ENCODE measurements around the gene FAM118A.
A peak's percentile ranks its signal among the peaks of the same experiment; 100 is the strongest.

FAM118A gene

DNA sequence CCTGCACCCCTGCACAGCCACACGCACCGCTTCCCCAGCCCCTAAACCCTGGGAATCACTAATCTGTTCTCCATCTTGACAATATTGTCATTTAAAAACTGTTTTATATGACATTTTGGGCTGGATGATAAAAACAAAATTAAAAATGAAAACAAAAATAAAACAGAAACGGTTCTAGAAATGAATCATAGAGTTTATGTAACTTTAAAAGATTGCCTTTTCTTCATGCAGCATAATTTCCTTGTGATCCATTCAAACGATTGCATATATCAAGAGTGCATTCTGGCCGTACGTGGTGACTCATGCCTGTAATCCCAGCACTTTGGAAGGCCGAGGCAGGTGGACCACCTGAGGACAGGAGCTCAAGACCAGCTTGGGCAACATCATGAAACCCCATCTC, 6.6 kb upstream of the FAM118A start:
- H3K36me3 ChIP-seq (ENCODE audit: control insufficient read depth, insufficient read depth, low read length), result no peaks in the 10 kb centered on the region
- no peaks in the 10 kb centered on the region for H3K9me3 ChIP-seq (ENCODE audit: control insufficient read depth, low read length)
- H3K27me3 ChIP-seq (ENCODE audit: control insufficient read depth, insufficient read depth, low read length), result no peaks in the 10 kb centered on the region
- H3K4me3 ChIP-seq (ENCODE audit: low read length), result no peak overlapping the region
- H3K4me1 ChIP-seq (ENCODE audit: control insufficient read depth, insufficient read depth, low read length), result no peaks in the 10 kb centered on the region
- no peak overlapping the region for H3K9ac ChIP-seq (ENCODE audit: low read length)

- Histone ChIP-seq H3K9me3 (ENCODE audit: control insufficient read depth, low read length) (no peaks in the 10 kb centered on the region), H3K4me1 (ENCODE audit: control insufficient read depth, insufficient read depth, low read length) (peaks cover 9% of the 10 kb centered on the region), H3K27me3 (ENCODE audit: control insufficient read depth, insufficient read depth, low read length) (no peaks in the 10 kb centered on the region), H3K36me3 (ENCODE audit: control insufficient read depth, insufficient read depth, low read length) (no peaks in the 10 kb centered on the region), H3K9ac (ENCODE audit: low read length) (no peak overlapping the region), H3K4me3 (ENCODE audit: low read length) (no peak overlapping the region)
Observed at GRCh38 chr22:45304971-45305370, 4.8 kb upstream of the FAM118A start.

GRCh38 chr22:45305456-45306075, 4.2 kb upstream of the FAM118A start:
- Histone ChIP-seq H3K36me3 (ENCODE audit: control insufficient read depth, insufficient read depth, low read length) (no peaks in the 10 kb centered on the region), H3K4me1 (ENCODE audit: control insufficient read depth, insufficient read depth, low read length) (peaks cover 12% of the 10 kb centered on the region), H3K27me3 (ENCODE audit: control insufficient read depth, insufficient read depth, low read length) (no peaks in the 10 kb centered on the region), H3K4me3 (ENCODE audit: low read length) (no peak overlapping the region), H3K9me3 (ENCODE audit: control insufficient read depth, low read length) (no peaks in the 10 kb centered on the region), H3K9ac (ENCODE audit: low read length) (no peak overlapping the region)

DNA sequence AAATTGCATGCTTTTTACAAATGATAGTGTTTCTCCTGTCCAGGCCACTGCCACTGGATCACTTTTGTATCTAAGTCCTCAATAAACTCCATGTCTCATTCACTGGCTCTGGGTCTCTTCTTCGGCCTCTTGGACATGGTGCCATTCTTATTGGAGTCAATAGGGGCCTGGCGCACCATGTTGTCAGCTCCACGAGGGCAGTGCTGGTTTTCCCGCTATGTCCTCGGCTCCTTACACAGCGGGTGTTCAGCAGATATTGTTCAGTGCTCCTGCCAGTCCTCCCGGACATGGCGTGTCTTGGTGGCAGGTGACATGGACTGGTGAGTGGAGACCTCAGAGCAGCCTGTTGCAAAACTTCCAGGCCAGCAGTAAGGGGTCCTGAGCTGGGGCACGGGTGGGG, 3.6 kb upstream of the FAM118A start:
- Histone ChIP-seq H3K9ac (ENCODE audit: low read length) (no peak overlapping the region), H3K9me3 (ENCODE audit: control insufficient read depth, low read length) (no peaks in the 10 kb centered on the region), H3K36me3 (ENCODE audit: control insufficient read depth, insufficient read depth, low read length) (no peaks in the 10 kb centered on the region), H3K27me3 (ENCODE audit: control insufficient read depth, insufficient read depth, low read length) (no peaks in the 10 kb centered on the region), H3K4me3 (ENCODE audit: low read length) (no peak overlapping the region), H3K4me1 (ENCODE audit: control insufficient read depth, insufficient read depth, low read length) (peaks cover 18% of the 10 kb centered on the region)

DNA sequence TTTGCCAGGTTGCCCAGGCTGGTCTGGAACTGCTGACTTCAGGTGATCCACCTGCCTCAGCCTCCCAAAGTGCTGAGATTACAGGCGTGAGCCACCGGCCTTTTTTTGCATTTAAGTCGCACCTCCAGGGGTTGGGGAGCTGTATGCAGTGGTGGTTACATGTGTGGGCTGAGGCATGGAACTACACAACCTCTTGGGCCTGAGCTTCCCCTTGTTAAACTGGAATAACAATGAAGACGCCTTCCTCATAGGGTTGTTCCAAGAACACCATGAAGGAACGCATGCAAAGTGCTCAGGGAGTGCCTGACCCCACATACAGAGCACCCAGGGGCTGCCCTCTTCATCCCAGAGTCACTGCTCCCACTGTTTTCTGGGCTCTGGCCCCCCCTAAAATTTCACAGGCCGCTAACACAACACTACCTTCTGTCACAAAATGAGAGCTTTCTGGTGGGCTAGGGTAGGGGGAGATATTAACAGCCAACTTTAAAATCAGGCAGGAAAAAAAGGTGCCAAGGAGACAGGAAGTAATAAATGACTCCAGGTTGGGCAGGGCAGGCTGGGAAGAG, 1.3 kb upstream of the FAM118A start:
- Histone ChIP-seq H3K4me3 (ENCODE audit: low read length) (no peak overlapping the region), H3K9ac (ENCODE audit: low read length) (peak overlapping the region; percentile 77), H3K36me3 (ENCODE audit: control insufficient read depth, insufficient read depth, low read length) (no peaks in the 10 kb centered on the region), H3K4me1 (ENCODE audit: control insufficient read depth, insufficient read depth, low read length) (peaks cover 28% of the 10 kb centered on the region), H3K27me3 (ENCODE audit: control insufficient read depth, insufficient read depth, low read length) (no peaks in the 10 kb centered on the region), H3K9me3 (ENCODE audit: control insufficient read depth, low read length) (no peaks in the 10 kb centered on the region)

DNA sequence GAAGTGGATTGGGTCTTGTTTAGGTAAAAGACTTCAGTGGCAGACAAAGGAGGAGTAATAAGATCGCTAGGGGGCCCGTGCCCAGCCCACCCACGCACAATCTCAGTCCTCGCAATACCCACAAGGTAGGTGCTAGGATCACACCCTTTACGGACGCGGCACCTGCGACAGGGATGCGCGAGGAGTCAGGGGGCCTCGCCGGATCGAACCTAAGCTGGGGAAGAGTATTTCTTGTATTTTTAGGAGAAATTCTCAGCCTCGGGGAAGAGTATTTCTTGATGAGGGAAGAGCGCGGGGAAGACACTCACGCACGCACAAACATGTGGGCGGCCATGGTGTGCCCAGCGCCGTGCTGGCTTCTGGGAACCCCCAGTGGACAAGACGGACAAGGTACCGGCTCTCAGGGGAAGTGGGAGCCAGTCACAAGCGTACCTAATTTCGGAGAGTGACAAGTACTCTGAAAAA, 745 bp upstream of the FAM118A start:
- Histone ChIP-seq H3K27me3 (ENCODE audit: control insufficient read depth, insufficient read depth, low read length) (no peaks in the 10 kb centered on the region), H3K9ac (ENCODE audit: low read length) (peak overlapping the region; percentile 77), H3K36me3 (ENCODE audit: control insufficient read depth, insufficient read depth, low read length) (no peaks in the 10 kb centered on the region), H3K4me3 (ENCODE audit: low read length) (peak overlapping the region; percentile 54), H3K4me1 (ENCODE audit: control insufficient read depth, insufficient read depth, low read length) (peaks cover 33% of the 10 kb centered on the region), H3K9me3 (ENCODE audit: control insufficient read depth, low read length) (no peaks in the 10 kb centered on the region)

GRCh38 chr22:45310331-45310976, 720 bp downstream of the FAM118A start:
- Histone ChIP-seq H3K9ac (ENCODE audit: low read length) (peak overlapping the region; percentile 80), H3K9me3 (ENCODE audit: control insufficient read depth, low read length) (no peaks in the 10 kb centered on the region), H3K4me3 (ENCODE audit: low read length) (peak overlapping the region; percentile 51), H3K36me3 (ENCODE audit: control insufficient read depth, insufficient read depth, low read length) (no peaks in the 10 kb centered on the region), H3K27me3 (ENCODE audit: control insufficient read depth, insufficient read depth, low read length) (no peaks in the 10 kb centered on the region), H3K4me1 (ENCODE audit: control insufficient read depth, insufficient read depth, low read length) (peaks cover 46% of the 10 kb centered on the region)

DNA sequence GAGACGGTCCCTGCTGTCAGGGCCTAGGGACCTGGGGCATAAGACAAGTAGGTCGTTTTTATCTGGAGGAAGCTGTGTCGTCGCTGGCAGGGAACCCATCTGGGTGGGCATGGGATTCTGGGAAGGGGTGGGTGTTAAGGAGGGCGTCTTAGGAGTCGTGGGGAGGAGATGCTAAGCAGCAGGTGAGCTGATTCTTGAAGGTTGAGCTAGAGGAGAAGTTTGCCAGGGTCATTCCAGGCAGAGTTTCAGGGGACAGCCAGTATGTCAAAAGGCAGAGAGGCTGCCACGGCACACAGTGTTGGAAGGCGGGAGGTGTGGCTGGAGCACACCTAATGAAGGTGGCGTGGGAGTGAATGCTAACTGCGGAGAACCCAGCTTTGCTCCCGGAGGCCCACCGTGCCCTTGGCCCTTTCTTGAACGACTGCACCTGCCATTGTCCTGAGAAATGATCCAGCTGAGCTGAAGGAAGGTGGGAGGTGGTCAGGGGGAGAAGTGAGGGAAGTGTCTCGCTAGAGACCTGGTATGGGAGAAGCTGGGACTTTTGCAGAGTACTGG, 1.3 kb downstream of the FAM118A start:
- peak overlapping the region; percentile 80 for H3K9ac ChIP-seq (ENCODE audit: low read length)
- H3K36me3 ChIP-seq (ENCODE audit: control insufficient read depth, insufficient read depth, low read length), result no peaks in the 10 kb centered on the region
- H3K27me3 ChIP-seq (ENCODE audit: control insufficient read depth, insufficient read depth, low read length), result no peaks in the 10 kb centered on the region
- peaks cover 46% of the 10 kb centered on the region for H3K4me1 ChIP-seq (ENCODE audit: control insufficient read depth, insufficient read depth, low read length)
- H3K9me3 ChIP-seq (ENCODE audit: control insufficient read depth, low read length), result no peaks in the 10 kb centered on the region
- H3K4me3 ChIP-seq (ENCODE audit: low read length), result peak overlapping the region; percentile 51

DNA sequence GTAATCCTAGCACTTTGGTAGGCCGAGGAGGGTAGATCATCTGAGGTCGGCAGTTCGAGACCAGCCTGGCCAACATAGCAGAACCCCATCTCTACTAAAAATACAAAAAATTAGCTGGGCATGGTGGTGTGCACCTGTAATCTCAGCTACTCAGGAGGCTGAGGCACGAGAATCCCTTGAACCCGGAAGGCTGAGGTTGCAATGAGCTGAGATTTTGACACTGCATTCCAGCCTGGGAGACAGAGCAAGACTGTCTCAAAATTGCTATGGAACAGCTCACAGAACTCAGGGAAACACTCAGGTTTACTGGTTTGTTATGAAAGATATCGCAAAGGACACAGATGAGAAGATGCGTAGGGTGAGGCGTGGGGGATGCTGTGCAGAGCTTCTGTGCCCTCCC, 2.7 kb downstream of the FAM118A start:
- peaks cover 50% of the 10 kb centered on the region for H3K4me1 ChIP-seq (ENCODE audit: control insufficient read depth, insufficient read depth, low read length)
- no peaks in the 10 kb centered on the region for H3K9me3 ChIP-seq (ENCODE audit: control insufficient read depth, low read length)

DNA sequence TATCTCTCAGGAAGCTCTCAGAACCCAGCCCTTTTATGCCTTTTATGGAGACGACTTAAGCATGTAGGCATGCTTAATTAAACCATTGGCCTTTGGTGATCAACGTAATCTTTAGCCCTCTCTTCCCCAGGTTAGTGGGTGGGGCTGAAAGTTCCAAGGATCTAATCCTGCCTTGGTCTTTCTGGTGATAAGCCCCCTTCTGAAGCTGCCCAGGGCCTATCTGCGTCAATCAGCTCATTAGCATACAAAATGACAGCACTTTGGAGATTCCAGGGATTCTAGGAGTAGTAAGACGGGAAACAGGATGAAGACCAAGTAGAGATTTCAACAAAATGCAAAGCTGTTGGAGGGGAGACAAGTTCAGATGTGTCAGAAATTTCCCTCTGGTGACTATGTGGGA, 3.1 kb downstream of the FAM118A start:
- H3K27me3 ChIP-seq (ENCODE audit: control insufficient read depth, insufficient read depth, low read length), result no peaks in the 10 kb centered on the region
- no peak overlapping the region for H3K9ac ChIP-seq (ENCODE audit: low read length)
- no peaks in the 10 kb centered on the region for H3K36me3 ChIP-seq (ENCODE audit: control insufficient read depth, insufficient read depth, low read length)
- H3K4me3 ChIP-seq (ENCODE audit: low read length), result no peak overlapping the region
- H3K4me1 ChIP-seq (ENCODE audit: control insufficient read depth, insufficient read depth, low read length), result peaks cover 54% of the 10 kb centered on the region
- H3K9me3 ChIP-seq (ENCODE audit: control insufficient read depth, low read length), result no peaks in the 10 kb centered on the region

More for the DNA sequence above, 2.7 kb downstream of the FAM118A start:
- H3K4me3 ChIP-seq (ENCODE audit: low read length), result no peak overlapping the region
- H3K9ac ChIP-seq (ENCODE audit: low read length), result no peak overlapping the region
- no peaks in the 10 kb centered on the region for H3K27me3 ChIP-seq (ENCODE audit: control insufficient read depth, insufficient read depth, low read length)
- H3K36me3 ChIP-seq (ENCODE audit: control insufficient read depth, insufficient read depth, low read length), result no peaks in the 10 kb centered on the region

DNA sequence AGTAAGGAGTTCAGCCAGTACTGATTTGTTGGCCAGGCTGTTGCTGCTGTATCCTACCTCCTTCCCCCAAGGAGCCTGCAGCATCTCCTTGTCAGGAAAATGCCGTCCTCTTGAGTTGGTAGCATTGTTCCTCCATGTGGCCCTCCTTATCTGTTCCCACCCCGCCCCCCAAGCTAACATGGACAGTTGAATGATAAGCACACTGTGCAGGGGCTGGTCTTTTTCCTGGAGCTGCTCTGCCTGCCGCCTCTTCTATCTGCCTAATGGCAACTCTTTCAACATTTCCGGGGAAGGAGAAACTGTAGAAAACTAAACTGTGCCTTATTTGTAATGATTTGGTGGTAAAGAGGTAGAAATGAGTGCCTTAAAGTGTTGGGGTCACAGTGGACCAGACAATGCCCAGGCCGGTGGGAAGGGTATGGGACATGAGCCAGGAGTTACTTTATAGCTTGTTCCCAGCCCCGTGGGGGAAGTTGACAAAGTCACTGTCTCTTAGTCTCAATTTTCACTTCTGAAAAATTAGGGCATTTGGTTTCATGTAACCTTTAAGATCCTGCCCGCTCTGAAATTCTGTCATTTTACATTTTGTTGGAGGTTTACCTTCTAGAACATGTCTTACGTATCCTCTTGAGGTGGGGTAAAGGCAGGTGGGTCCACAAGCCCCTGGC, 4.5 kb downstream of the FAM118A start:
- peak overlapping the region; percentile 5 for H3K9ac ChIP-seq (ENCODE audit: low read length)
- no peak overlapping the region for H3K4me3 ChIP-seq (ENCODE audit: low read length)
- H3K4me1 ChIP-seq (ENCODE audit: control insufficient read depth, insufficient read depth, low read length), result peaks cover 58% of the 10 kb centered on the region
- H3K36me3 ChIP-seq (ENCODE audit: control insufficient read depth, insufficient read depth, low read length), result no peaks in the 10 kb centered on the region
- H3K9me3 ChIP-seq (ENCODE audit: control insufficient read depth, low read length), result no peaks in the 10 kb centered on the region
- no peaks in the 10 kb centered on the region for H3K27me3 ChIP-seq (ENCODE audit: control insufficient read depth, insufficient read depth, low read length)

- peaks cover 56% of the 10 kb centered on the region for H3K4me1 ChIP-seq (ENCODE audit: control insufficient read depth, insufficient read depth, low read length)
- no peaks in the 10 kb centered on the region for H3K27me3 ChIP-seq (ENCODE audit: control insufficient read depth, insufficient read depth, low read length)
- H3K9me3 ChIP-seq (ENCODE audit: control insufficient read depth, low read length), result no peaks in the 10 kb centered on the region
- no peak overlapping the region for H3K9ac ChIP-seq (ENCODE audit: low read length)
- no peaks in the 10 kb centered on the region for H3K36me3 ChIP-seq (ENCODE audit: control insufficient read depth, insufficient read depth, low read length)
- H3K4me3 ChIP-seq (ENCODE audit: low read length), result no peak overlapping the region
Observed at GRCh38 chr22:45314786-45315185, 5.1 kb downstream of the FAM118A start.

Measured in mucosa of stomach (tissue), 1 donor.